ENCODE data around the gene ZNF445.

DNA sequence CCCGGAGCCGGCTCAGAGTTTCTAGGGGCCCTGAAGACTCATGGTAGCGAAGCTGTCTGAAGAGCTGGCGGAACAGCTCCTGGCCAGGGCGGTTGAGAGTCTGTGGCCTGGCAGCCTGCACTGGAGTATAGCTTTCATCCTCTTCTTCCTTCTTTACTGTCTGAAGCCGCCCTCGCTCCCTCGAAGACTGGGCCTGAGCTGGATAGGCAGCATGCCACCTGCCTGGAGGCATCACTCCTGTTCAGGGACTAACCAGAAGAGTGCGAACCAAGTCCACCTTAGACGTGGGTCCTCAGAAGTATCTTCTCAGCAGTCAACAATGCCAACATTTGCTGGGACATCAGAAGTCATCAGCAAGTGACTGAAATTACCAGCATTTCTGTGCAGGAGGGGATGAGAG lies 22.2 kb downstream of the ZNF445 start:
- TF ChIP-seq, protein P1, sequence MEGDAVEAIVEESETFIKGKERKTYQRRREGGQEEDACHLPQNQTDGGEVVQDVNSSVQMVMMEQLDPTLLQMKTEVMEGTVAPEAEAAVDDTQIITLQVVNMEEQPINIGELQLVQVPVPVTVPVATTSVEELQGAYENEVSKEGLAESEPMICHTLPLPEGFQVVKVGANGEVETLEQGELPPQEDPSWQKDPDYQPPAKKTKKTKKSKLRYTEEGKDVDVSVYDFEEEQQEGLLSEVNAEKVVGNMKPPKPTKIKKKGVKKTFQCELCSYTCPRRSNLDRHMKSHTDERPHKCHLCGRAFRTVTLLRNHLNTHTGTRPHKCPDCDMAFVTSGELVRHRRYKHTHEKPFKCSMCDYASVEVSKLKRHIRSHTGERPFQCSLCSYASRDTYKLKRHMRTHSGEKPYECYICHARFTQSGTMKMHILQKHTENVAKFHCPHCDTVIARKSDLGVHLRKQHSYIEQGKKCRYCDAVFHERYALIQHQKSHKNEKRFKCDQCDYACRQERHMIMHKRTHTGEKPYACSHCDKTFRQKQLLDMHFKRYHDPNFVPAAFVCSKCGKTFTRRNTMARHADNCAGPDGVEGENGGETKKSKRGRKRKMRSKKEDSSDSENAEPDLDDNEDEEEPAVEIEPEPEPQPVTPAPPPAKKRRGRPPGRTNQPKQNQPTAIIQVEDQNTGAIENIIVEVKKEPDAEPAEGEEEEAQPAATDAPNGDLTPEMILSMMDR (IDR thresholded peaks at IDR 0.05; ENCODE audit: low read depth, low read length, poor library complexity, severe bottlenecking): no peak
- no peak for TF ChIP-seq EZH2phosphoT487 (IDR thresholded peaks at IDR 0.05; ENCODE audit: borderline replicate concordance, low read length)

Measured in DOHH2 (cell line).